ENCODE results near the gene UROC1. TPM values are rescaled to one million over a fixed set of nuclear protein-coding genes. Genes with fewer than 3 reads are reported as not detected.

The UROC1 gene
- total RNA-seq, 6 donors from 2014 or later: not detected

GRCh38 chr3:126438186-126438585 is 79.4 kb downstream of the UROC1 start:
- Histone ChIP-seq H3K9me3 (no peaks in the 10 kb centered on the region), H3K4me1 (no peaks in the 10 kb centered on the region), H3K4me3 (no peak overlapping the region), H3K36me3 (peaks cover 15 to 80% (median 58%) of the 10 kb centered on the region in 4 donors), H3K27me3 (no peaks in the 10 kb centered on the region), H3K27ac (no peak overlapping the region)
- no peak for ATAC-seq (ENCODE audit: low FRiP score in 2 of 2)
- 90 to 99% methylated on average over 8 of the region's 8 CpGs for WGBS, 2 donors
- TF ChIP-seq POLR2A (IDR thresholded peaks at IDR 0.05) (no peak), CTCF (IDR thresholded peaks at IDR 0.05) (no peak), POLR2AphosphoS5 (IDR thresholded peaks at IDR 0.05) (no peak), EP300 (IDR thresholded peaks at IDR 0.05) (no peak)
- DNase-seq: no peak

- TF ChIP-seq POLR2A (IDR thresholded peaks at IDR 0.05) (no peak), CTCF (IDR thresholded peaks at IDR 0.05) (no peak)
- H3K36me3 ChIP-seq: peaks cover 15 to 80% (median 58%) of the 10 kb centered on the region in 4 donors
Measured at GRCh38 chr3:126436826-126437717, 80.5 kb downstream of the UROC1 start.

GRCh38 chr3:126435456-126436315 is 81.9 kb downstream of the UROC1 start:
- H3K4me3 ChIP-seq: no peak overlapping the region
- ATAC-seq (ENCODE audit: low FRiP score in 2 of 2) (no peak), DNase-seq (peak in 1 of 2 donors; percentile 75)
- H3K4me1 ChIP-seq: no peaks in the 10 kb centered on the region
- no peak overlapping the region for H3K27ac ChIP-seq
- no peaks in the 10 kb centered on the region for H3K27me3 ChIP-seq
- 90 to 96% methylated on average over 10 to 14 of the region's 14 CpGs for WGBS, 2 donors
- H3K36me3 ChIP-seq: peaks cover 15 to 69% (median 50%) of the 10 kb centered on the region in 4 donors
- TF ChIP-seq POLR2AphosphoS5 (IDR thresholded peaks at IDR 0.05) (no peak), POLR2A (IDR thresholded peaks at IDR 0.05) (no peak), EP300 (IDR thresholded peaks at IDR 0.05) (no peak), CTCF (IDR thresholded peaks at IDR 0.05) (no peak)
- H3K9me3 ChIP-seq: no peaks in the 10 kb centered on the region

More at GRCh38 chr3:126436826-126437717, 80.5 kb downstream of the UROC1 start:
- no peak for ATAC-seq (ENCODE audit: low FRiP score in 2 of 2)
- no peaks in the 10 kb centered on the region for H3K27me3 ChIP-seq
- no peaks in the 10 kb centered on the region for H3K9me3 ChIP-seq
- 93 to 95% methylated on average over 14 to 18 of the region's 18 CpGs for WGBS, 2 donors
- no peak overlapping the region for H3K4me3 ChIP-seq
- DNase-seq: no peak
- no peak overlapping the region for H3K27ac ChIP-seq
- H3K4me1 ChIP-seq: no peaks in the 10 kb centered on the region

DNA sequence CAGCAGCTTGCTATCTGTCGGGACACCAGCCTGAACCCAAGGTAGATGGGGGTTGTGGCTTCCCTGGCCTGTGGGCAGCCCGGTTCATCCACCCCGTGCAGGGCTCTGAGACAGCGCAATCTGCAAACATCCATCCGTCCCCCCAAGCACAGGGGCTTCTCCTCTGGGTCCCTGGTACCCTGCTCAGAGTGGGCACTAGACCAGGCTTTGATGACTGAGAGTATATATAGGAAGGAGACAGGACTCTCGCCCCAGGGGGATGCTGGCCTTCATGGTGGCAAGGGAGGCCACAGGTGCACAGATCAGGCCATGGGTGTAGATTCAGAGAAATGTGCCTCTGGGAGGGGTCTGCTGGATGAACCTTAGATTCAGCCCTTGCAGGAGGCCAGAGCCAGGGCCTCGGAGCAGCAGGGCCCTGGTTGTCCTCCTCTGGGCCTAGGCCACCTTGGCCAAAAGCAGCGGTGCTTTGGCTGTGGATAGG is 82.6 kb downstream of the UROC1 start:
- Histone ChIP-seq H3K36me3 (peaks cover 15 to 62% (median 49%) of the 10 kb centered on the region in 4 donors), H3K4me1 (no peaks in the 10 kb centered on the region), H3K27ac (no peak overlapping the region), H3K9me3 (no peaks in the 10 kb centered on the region), H3K4me3 (no peak overlapping the region), H3K27me3 (no peaks in the 10 kb centered on the region)
- DNase-seq: no peak
- ATAC-seq (ENCODE audit: low FRiP score in 2 of 2): peak in 1 of 2 donors; percentile 4
- no peak for TF ChIP-seq EP300 (IDR thresholded peaks at IDR 0.05)
- no peak for TF ChIP-seq POLR2A (IDR thresholded peaks at IDR 0.05)
- no peak for TF ChIP-seq CTCF (IDR thresholded peaks at IDR 0.05)
- no peak for TF ChIP-seq POLR2AphosphoS5 (IDR thresholded peaks at IDR 0.05)
- WGBS, 2 donors: 97 to 100% methylated on average over 3 to 7 of the region's 8 CpGs

Measured in upper lobe of left lung (tissue), 6 donors.